GM19099 (cell line): ENCODE measurements around the gene DPY19L3.
A peak's percentile ranks its signal among the peaks of the same experiment; 100 is the strongest.

Experiments used
- POLR2A ChIP-seq: IDR thresholded peaks from 3 replicates; pipeline ENCODE4 v1.6.1; 2011; ENCODE audit warnings: low read depth; ENCODE audit not compliant: insufficient read length; ENCODE audit errors: extremely low read depth

DPY19L3 gene

GRCh38 chr19:32405431-32406160 lies at the start of gene DPY19L3:
Gene DPY19L3 (plus strand): TSS chr19:32405770. CDS start chr19:32408254, 2,484 bp downstream.
- peak; percentile 99 for TF ChIP-seq POLR2A

GRCh38 chr19:32357720-32358119 lies 47.9 kb upstream of the DPY19L3 start:
- no peak for TF ChIP-seq POLR2A

GRCh38 chr19:32358321-32358720 lies 47.2 kb upstream of the DPY19L3 start:
- no peak for TF ChIP-seq POLR2A

- no peak for TF ChIP-seq POLR2A
These were observed 46.0 kb upstream of the DPY19L3 start for GRCh38 chr19:32359581-32359980.

GRCh38 chr19:32361574-32362317 lies 43.8 kb upstream of the DPY19L3 start:
- TF ChIP-seq POLR2A = no peak

- no peak for TF ChIP-seq POLR2A
These were observed 43.3 kb upstream of the DPY19L3 start for GRCh38 chr19:32362318-32362691.

- TF ChIP-seq POLR2A = no peak
These were observed 42.4 kb upstream of the DPY19L3 start for GRCh38 chr19:32363175-32363574.

- no peak for TF ChIP-seq POLR2A
These were observed 41.9 kb upstream of the DPY19L3 start for GRCh38 chr19:32363632-32364031.

- TF ChIP-seq POLR2A = no peak
These were observed 41.5 kb upstream of the DPY19L3 start for GRCh38 chr19:32364040-32364439.

- TF ChIP-seq POLR2A = no peak
These were observed 38.5 kb upstream of the DPY19L3 start for GRCh38 chr19:32367063-32367462.

GRCh38 chr19:32367948-32368536 lies 37.5 kb upstream of the DPY19L3 start:
- TF ChIP-seq POLR2A = no peak

GRCh38 chr19:32368787-32369186 lies 36.8 kb upstream of the DPY19L3 start:
- no peak for TF ChIP-seq POLR2A

- TF ChIP-seq POLR2A = no peak
These were observed 32.6 kb upstream of the DPY19L3 start for GRCh38 chr19:32372726-32373517.

- no peak for TF ChIP-seq POLR2A
These were observed 31.8 kb upstream of the DPY19L3 start for GRCh38 chr19:32373585-32374295.

- no peak for TF ChIP-seq POLR2A
These were observed 25.3 kb upstream of the DPY19L3 start for GRCh38 chr19:32380269-32380668.

- TF ChIP-seq POLR2A = no peak
These were observed 17.7 kb upstream of the DPY19L3 start for GRCh38 chr19:32387701-32388392.
